SK-N-SH treated with all-trans-retinoic acid at 6 μM for 48 hours (cell line): ENCODE measurements around the gene SCLT1.

Experiments
- CREB5 ChIP-seq: fragments of 250-450 bp; sonication (Bioruptor Pico); IDR thresholded peaks from 2 replicates; pipeline ENCODE4 v1.5.1; 2020; ENCODE audit warnings: low read depth, mild to moderate bottlenecking, moderate library complexity
- GLIS3 ChIP-seq: fragments of 250-450 bp; sonication (Bioruptor Pico); IDR thresholded peaks from 2 replicates; pipeline ENCODE4 v1.5.0; 2020; ENCODE audit warnings: mild to moderate bottlenecking, moderate library complexity
- ISL1 ChIP-seq: fragments of 250-450 bp; sonication (Bioruptor Pico); IDR thresholded peaks from 2 replicates; pipeline ENCODE4 v2.1.2; 2022; ENCODE audit warnings: mild to moderate bottlenecking, moderate library complexity
- PATZ1 ChIP-seq: fragments of 250-450 bp; sonication (Bioruptor Pico); IDR thresholded peaks from 2 replicates; pipeline ENCODE4 v1.8.0; 2020; ENCODE audit warnings: mild to moderate bottlenecking, moderate library complexity, borderline replicate concordance
- POU6F1 ChIP-seq: fragments of 250-450 bp; sonication (Bioruptor Pico); IDR thresholded peaks from 2 replicates; pipeline ENCODE4 v1.8.0; 2021; ENCODE audit warnings: low read depth, mild to moderate bottlenecking, moderate library complexity, borderline replicate concordance
- RARB ChIP-seq: fragments of 250-450 bp; sonication (Bioruptor Pico); IDR thresholded peaks from 2 replicates; pipeline ENCODE4 v1.8.0; 2021; ENCODE audit warnings: mild to moderate bottlenecking, moderate library complexity
- TSHZ2 ChIP-seq: fragments of 250-450 bp; sonication (Bioruptor Pico); IDR thresholded peaks from 2 replicates; pipeline ENCODE4 v1.5.0; 2020; ENCODE audit warnings: mild to moderate bottlenecking, moderate library complexity
- ZFP3 ChIP-seq: fragments of 250-450 bp; sonication (Bioruptor Pico); IDR thresholded peaks from 2 replicates; pipeline ENCODE4 v1.5.0; 2020; ENCODE audit warnings: mild to moderate bottlenecking, moderate library complexity
- ZNF8 ChIP-seq: fragments of 450-650 bp; formaldehyde crosslinking; IDR thresholded peaks from 2 replicates; pipeline ENCODE4 v1.5.0; 2020; ENCODE audit warnings: mild to moderate bottlenecking, moderate library complexity

GRCh38 chr4:129092631-129093190 lies 628 bp downstream of the SCLT1 start:
- TF ChIP-seq GLIS3 (no peak), ZNF8 (no peak), POU6F1 (CRISPR knock-in tag) (no peak), CREB5 (CRISPR knock-in tag) (no peak), TSHZ2 (CRISPR knock-in tag) (no peak), ISL1 (CRISPR knock-in tag) (no peak), RARB (CRISPR knock-in tag) (no peak), PATZ1 (CRISPR knock-in tag) (no peak), ZFP3 (CRISPR knock-in tag) (no peak)
